ENCODE measurements around the gene PLXNA2. TPM values are rescaled to one million over a fixed set of nuclear protein-coding genes. Genes with fewer than 3 reads are reported as not detected.

PLXNA2 gene
- total RNA-seq, 2 experiments from 2014 or later = 0.13 to 0.23 TPM

GRCh38 chr1:208265122-208265469 lies 20.9 kb upstream of the PLXNA2 start:
- intact Hi-C loops (cut with micrococcal nuclease) = no loop called here
- POLR2A ChIA-PET = no interaction called here
- no peak for TF ChIP-seq CTCF (IDR thresholded peaks at IDR 0.05)
- Mint-ChIP-seq H3K4me1 (ENCODE audit: low read depth) (no peaks in the 10 kb centered on the region), H3K36me3 (ENCODE audit: low read depth) (no peaks in the 10 kb centered on the region), H3K27me3 (peaks cover 20% of the 10 kb centered on the region), H3K9me3 (peaks cover 4% of the 10 kb centered on the region), H3K27ac (no peak overlapping the region), H3K4me3 (no peak overlapping the region)
- DNase-seq (no peak), ATAC-seq (no peak)
- CTCF ChIA-PET = interaction anchor here (2.2 kb wide), 1 partner anchor 20 kb away, joined by 6 read pairs; the partner anchor contains the start of gene PLXNA2

GRCh38 chr1:208264469-208265121 lies 20.4 kb upstream of the PLXNA2 start:
- no peak for ATAC-seq
- no peak for TF ChIP-seq CTCF (IDR thresholded peaks at IDR 0.05)
- DNase-seq = no peak
- intact Hi-C loops (cut with micrococcal nuclease) = no loop called here
- H3K9me3 Mint-ChIP-seq = peaks cover 4% of the 10 kb centered on the region
- POLR2A ChIA-PET = no interaction called here
- H3K27ac Mint-ChIP-seq = no peak overlapping the region
- H3K4me3 Mint-ChIP-seq = no peak overlapping the region
- H3K4me1 Mint-ChIP-seq (ENCODE audit: low read depth) = no peaks in the 10 kb centered on the region
- peaks cover 18% of the 10 kb centered on the region for H3K27me3 Mint-ChIP-seq
- CTCF ChIA-PET = interaction anchor here (2.2 kb wide), 1 partner anchor 20 kb away, joined by 6 read pairs; the partner anchor contains the start of gene PLXNA2
- H3K36me3 Mint-ChIP-seq (ENCODE audit: low read depth) = no peaks in the 10 kb centered on the region

- POLR2A ChIA-PET = no interaction called here
- Mint-ChIP-seq H3K4me1 (ENCODE audit: low read depth) (no peaks in the 10 kb centered on the region), H3K36me3 (ENCODE audit: low read depth) (no peaks in the 10 kb centered on the region), H3K27ac (no peak overlapping the region), H3K4me3 (no peak overlapping the region), H3K9me3 (peaks cover 4% of the 10 kb centered on the region), H3K27me3 (peaks cover 12% of the 10 kb centered on the region)
- DNase-seq = no peak
- CTCF ChIA-PET = no interaction called here
- no peak for TF ChIP-seq CTCF (IDR thresholded peaks at IDR 0.05)
- intact Hi-C loops (cut with micrococcal nuclease) = no loop called here
- no peak for ATAC-seq
Observed at GRCh38 chr1:208261874-208262273, 17.7 kb upstream of the PLXNA2 start.

- no peak for ATAC-seq
- Mint-ChIP-seq H3K27me3 (peaks cover 23% of the 10 kb centered on the region), H3K4me3 (no peak overlapping the region), H3K9me3 (peaks cover 4% of the 10 kb centered on the region), H3K27ac (no peak overlapping the region), H3K4me1 (ENCODE audit: low read depth) (no peaks in the 10 kb centered on the region), H3K36me3 (ENCODE audit: low read depth) (no peaks in the 10 kb centered on the region)
- intact Hi-C loops (cut with micrococcal nuclease) = no loop called here
- POLR2A ChIA-PET = no interaction called here
- TF ChIP-seq CTCF (IDR thresholded peaks at IDR 0.05) = no peak
- CTCF ChIA-PET = interaction anchor here (2.3 kb wide), 1 partner anchor 13 kb away, joined by 9 read pairs; no protein-coding TSS in a partner anchor
- DNase-seq = no peak
Observed at GRCh38 chr1:208258277-208258676, 14.1 kb upstream of the PLXNA2 start.

GRCh38 chr1:208257351-208257750 lies 13.2 kb upstream of the PLXNA2 start:
- intact Hi-C loops (cut with micrococcal nuclease) = no loop called here
- Mint-ChIP-seq H3K36me3 (ENCODE audit: low read depth) (no peaks in the 10 kb centered on the region), H3K9me3 (peaks cover 4% of the 10 kb centered on the region), H3K4me3 (no peak overlapping the region), H3K27me3 (peaks cover 26% of the 10 kb centered on the region), H3K27ac (no peak overlapping the region), H3K4me1 (ENCODE audit: low read depth) (no peaks in the 10 kb centered on the region)
- TF ChIP-seq CTCF (IDR thresholded peaks at IDR 0.05) = no peak
- POLR2A ChIA-PET = no interaction called here
- ATAC-seq (no peak), DNase-seq (no peak)
- CTCF ChIA-PET = no interaction called here
